ENCODE results near the gene DRD3. TPM values are rescaled to one million over a fixed set of nuclear protein-coding genes. Genes with fewer than 3 reads are reported as not detected.

Gene DRD3
- total and polyA plus RNA-seq, 7 donors = not detected

DNA sequence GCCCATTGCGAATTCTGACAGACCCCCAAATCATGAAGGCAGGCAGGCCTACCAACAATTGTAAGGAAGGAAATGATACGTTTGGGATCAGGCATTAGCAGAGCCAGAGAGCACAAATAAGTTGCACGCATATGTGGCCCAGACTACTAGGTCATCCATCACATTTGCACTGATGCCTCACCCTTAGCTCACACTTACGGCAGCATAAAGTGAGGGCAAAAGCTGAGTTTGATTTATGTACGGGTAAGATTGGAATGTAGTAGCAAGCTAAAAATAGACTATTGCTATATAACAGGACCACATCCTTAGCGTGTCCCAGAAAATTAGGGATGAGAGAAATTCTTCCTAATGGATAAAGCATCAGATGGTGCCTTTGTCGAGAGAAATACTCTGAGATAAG lies 63.7 kb downstream of the DRD3 start:
- no peaks in the 10 kb centered on the region for H3K4me1 ChIP-seq
- H3K27me3 ChIP-seq = no peaks in the 10 kb centered on the region
- no peak overlapping the region for H3K27ac ChIP-seq
- intact Hi-C loops (cut with DNase I) = no loop called here
- no peaks in the 10 kb centered on the region for H3K9me3 ChIP-seq
- H3K4me3 ChIP-seq = no peak overlapping the region
- no peak for TF ChIP-seq EP300 (IDR thresholded peaks at IDR 0.05)
- no peak for DNase-seq
- 91 to 96% methylated on average over 7 of the region's 7 CpGs for WGBS, 2 donors
- H3K36me3 ChIP-seq = no peaks in the 10 kb centered on the region

DNA sequence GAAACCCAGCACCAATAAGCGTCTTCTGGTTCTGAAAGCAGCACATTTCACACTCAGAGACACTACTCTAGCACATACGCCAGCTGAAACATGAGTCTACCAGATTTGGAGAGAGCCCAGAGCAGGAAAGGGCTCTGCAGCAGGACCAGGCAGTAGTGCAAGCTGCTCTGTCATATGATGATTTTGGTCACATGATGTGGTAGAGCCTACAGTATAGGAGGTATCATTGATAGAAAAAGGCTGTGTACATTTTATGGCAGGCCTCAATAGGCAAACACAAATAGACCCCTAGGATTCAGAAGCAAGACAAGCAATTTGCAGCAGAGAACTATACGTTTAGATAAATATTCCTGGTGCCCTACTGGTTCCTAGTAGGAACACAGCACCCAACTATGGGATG lies 64.1 kb downstream of the DRD3 start:
- H3K27ac ChIP-seq = no peak overlapping the region
- no peaks in the 10 kb centered on the region for H3K36me3 ChIP-seq
- DNase-seq = no peak
- intact Hi-C loops (cut with DNase I) = no loop called here
- no peaks in the 10 kb centered on the region for H3K4me1 ChIP-seq
- no peak for TF ChIP-seq POLR2A (IDR thresholded peaks at IDR 0.05)
- TF ChIP-seq POLR2AphosphoS5 (IDR thresholded peaks at IDR 0.05) = no peak
- no peak for TF ChIP-seq EP300 (IDR thresholded peaks at IDR 0.05)
- TF ChIP-seq CTCF (IDR thresholded peaks at IDR 0.05) = no peak
- H3K27me3 ChIP-seq = no peaks in the 10 kb centered on the region
- 90 to 92% methylated on average over 3 of the region's 3 CpGs for WGBS, 2 donors
- no peak overlapping the region for H3K4me3 ChIP-seq
- H3K9me3 ChIP-seq = no peaks in the 10 kb centered on the region

GRCh38 chr3:114112696-114113095 lies 66.2 kb downstream of the DRD3 start:
- DNase-seq = no peak
- no peaks in the 10 kb centered on the region for H3K27me3 ChIP-seq
- H3K9me3 ChIP-seq = no peaks in the 10 kb centered on the region
- H3K4me3 ChIP-seq = no peak overlapping the region
- 89 to 91% methylated on average over 6 of the region's 6 CpGs for WGBS, 2 donors
- H3K4me1 ChIP-seq = no peaks in the 10 kb centered on the region
- H3K36me3 ChIP-seq = no peaks in the 10 kb centered on the region
- H3K27ac ChIP-seq = no peak overlapping the region
- TF ChIP-seq POLR2AphosphoS5 (IDR thresholded peaks at IDR 0.05) (no peak), CTCF (IDR thresholded peaks at IDR 0.05) (no peak), EP300 (IDR thresholded peaks at IDR 0.05) (no peak), POLR2A (IDR thresholded peaks at IDR 0.05) (no peak)
- intact Hi-C loops (cut with DNase I) = no loop called here

GRCh38 chr3:114111060-114111770 lies 67.6 kb downstream of the DRD3 start:
- intact Hi-C loops (cut with DNase I) = no loop called here

DNA sequence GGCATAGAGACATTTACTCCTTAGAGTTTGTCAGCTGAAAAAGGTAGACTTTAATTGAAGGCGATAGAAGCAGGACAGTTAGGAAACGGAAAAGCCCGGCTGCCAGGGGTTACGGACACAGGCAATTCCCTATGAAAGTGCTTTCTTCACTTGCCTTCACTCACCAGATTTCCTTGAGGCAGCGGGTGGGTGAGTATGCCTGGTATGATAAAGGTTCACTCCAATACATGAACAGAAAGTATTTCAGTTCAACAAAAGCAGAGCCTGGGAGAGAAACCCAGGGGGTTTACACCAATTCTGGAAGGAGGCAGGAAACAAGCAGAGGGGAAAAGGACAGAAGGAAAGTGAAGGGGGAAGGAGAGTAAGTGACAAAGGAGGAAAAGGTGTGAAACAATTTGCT lies 68.4 kb downstream of the DRD3 start:
- no peak overlapping the region for H3K4me3 ChIP-seq
- 90 to 93% methylated on average over 5 of the region's 5 CpGs for WGBS, 2 donors
- no peaks in the 10 kb centered on the region for H3K27me3 ChIP-seq
- H3K4me1 ChIP-seq = no peaks in the 10 kb centered on the region
- TF ChIP-seq POLR2A (IDR thresholded peaks at IDR 0.05) (no peak), CTCF (IDR thresholded peaks at IDR 0.05) (no peak), EP300 (IDR thresholded peaks at IDR 0.05) (no peak), POLR2AphosphoS5 (IDR thresholded peaks at IDR 0.05) (no peak)
- no peaks in the 10 kb centered on the region for H3K36me3 ChIP-seq
- no peak for DNase-seq
- intact Hi-C loops (cut with DNase I) = no loop called here
- H3K27ac ChIP-seq = no peak overlapping the region
- H3K9me3 ChIP-seq = no peaks in the 10 kb centered on the region

More at GRCh38 chr3:114111060-114111770, 67.6 kb downstream of the DRD3 start:
- H3K4me1 ChIP-seq = no peaks in the 10 kb centered on the region
- H3K27ac ChIP-seq = no peak overlapping the region
- H3K4me3 ChIP-seq = no peak overlapping the region
- no peaks in the 10 kb centered on the region for H3K27me3 ChIP-seq
- TF ChIP-seq POLR2A (IDR thresholded peaks at IDR 0.05) (no peak), EP300 (IDR thresholded peaks at IDR 0.05) (no peak), POLR2AphosphoS5 (IDR thresholded peaks at IDR 0.05) (no peak), CTCF (IDR thresholded peaks at IDR 0.05) (no peak)
- H3K9me3 ChIP-seq = no peaks in the 10 kb centered on the region
- H3K36me3 ChIP-seq = no peaks in the 10 kb centered on the region
- WGBS, 2 donors = 69 to 79% methylated on average over 3 of the region's 3 CpGs
- DNase-seq = no peak
